Thyroid gland (tissue), 4 donors: ENCODE measurements around the gene PRLR. TPM values are rescaled to one million over a fixed set of nuclear protein-coding genes. Genes with fewer than 3 reads are reported as not detected.

Experiments used
- DNase-seq, 2 donors: peaks; one replicate each; pipeline ENCODE4 v3.0.0-alpha.2; 2019
- H3K27ac ChIP-seq, 3 donors: fragments of 200-600 bp; sonication (generic); 1 replicate in 2 of 3; 2 replicates in 1 of 3; pipeline ENCODE4 v1.5.1; 2016 to 2019; ENCODE audit warnings: mild to moderate bottlenecking in 1 of 3, moderate library complexity in 1 of 3
- H3K27me3 ChIP-seq: fragments of 200-600 bp; sonication (generic); one replicate; pipeline ENCODE4 v1.5.1; 2019
- H3K36me3 ChIP-seq, 2 donors: fragments of 200-600 bp; sonication (generic); one replicate each; pipeline ENCODE4 v1.5.1; 2016 to 2019
- H3K4me1 ChIP-seq, 2 donors: fragments of 200-600 bp; sonication (generic); one replicate each; pipeline ENCODE4 v1.5.1; 2017 to 2019
- H3K4me3 ChIP-seq, 3 donors: fragments of 200-600 bp; sonication (generic); replicated peaks in 1 of 3; 1 replicate in 2 of 3; 2 replicates in 1 of 3; pipeline ENCODE4 v1.5.1; 2016; ENCODE audit warnings: mild to moderate bottlenecking in 1 of 3
- H3K9me3 ChIP-seq: fragments of 200-600 bp; sonication (generic); one replicate; pipeline ENCODE4 v1.5.1; 2017
- CTCF ChIP-seq, 6 experiments: fragments of 200-600 bp in 3 of 6; fragments of 450-650 bp in 3 of 6; sonication (generic) in 3 of 6; IDR thresholded peaks; one replicate each; pipeline ENCODE4 v1.5.1; 2016 to 2019; ENCODE audit warnings: antibody characterized with exemption in 6 of 6, mild to moderate bottlenecking in 2 of 6, inconsistent platforms in 1 of 6, moderate library complexity in 1 of 6
- POLR2A ChIP-seq, 2 donors: fragments of 450-650 bp; IDR thresholded peaks; one replicate each; pipeline ENCODE4 v1.6.1; 2017; ENCODE audit warnings: antibody characterized with exemption in 2 of 2, mild to moderate bottlenecking in 2 of 2, moderate library complexity in 1 of 2
- WGBS, 2 donors: methylation state at CpG; one replicate each; pipeline ENCODE4 v1.1.5; 2017; 5-methylcytosine and 5-hydroxymethylcytosine counted together
- intact Hi-C: fragments of 100-400 bp; cut with DNase I; formaldehyde crosslinking; loops from one replicate; pipeline ENCODE4 v1.15.1; 2023
- total RNA-seq, 4 donors: library from RNA; depleted of rRNA; stranded (reverse); fragments of >200 nt; gene quantifications; one replicate each; pipeline ENCODE4 v1.2.3, GENCODE V29; 2016

The PRLR gene
- total RNA-seq, 4 donors from 2014 or later = 0.20 to 1.7 (median 0.22) TPM; not detected in 1

DNA sequence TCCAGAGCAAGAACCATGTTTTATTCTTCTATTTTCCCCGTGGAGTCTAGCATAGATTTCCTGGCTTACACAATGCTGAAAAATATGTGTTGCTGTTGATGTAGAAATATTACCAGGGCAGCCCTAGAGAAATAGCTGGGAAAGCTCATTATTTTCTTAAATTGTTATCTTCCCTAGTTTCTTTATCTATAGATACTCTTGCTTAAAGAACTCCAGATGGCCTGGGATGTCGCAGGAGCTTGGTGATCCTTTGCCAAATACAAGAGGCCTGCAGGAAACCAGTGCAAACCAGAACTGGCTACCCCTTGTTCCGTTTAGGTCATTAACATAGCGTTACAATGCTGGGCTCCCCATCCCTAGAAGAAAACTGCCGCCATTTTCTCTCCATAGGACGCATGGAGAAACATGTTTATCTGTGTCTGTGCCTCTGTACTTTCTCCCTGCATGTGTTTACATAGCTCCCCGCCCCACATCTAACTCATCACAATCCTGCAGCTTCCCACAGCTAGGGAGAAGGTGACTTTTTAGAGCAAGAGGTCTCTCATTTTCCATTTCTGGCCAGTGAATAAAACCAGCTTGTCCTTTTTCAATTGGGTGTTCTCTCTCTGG is 6.4 kb downstream of the PRLR start:
- no peaks in the 10 kb centered on the region for H3K4me1 ChIP-seq
- no peak overlapping the region for H3K27ac ChIP-seq
- intact Hi-C loops = no loop called here
- 76 to 77% methylated on average over 7 of the region's 7 CpGs for WGBS, 2 donors
- no peak for TF ChIP-seq POLR2A (IDR thresholded peaks at IDR 0.05)
- no peak for TF ChIP-seq CTCF (IDR thresholded peaks at IDR 0.05)
- H3K36me3 ChIP-seq = no peaks in the 10 kb centered on the region
- H3K9me3 ChIP-seq = no peaks in the 10 kb centered on the region
- no peaks in the 10 kb centered on the region for H3K27me3 ChIP-seq
- DNase-seq = no peak
- H3K4me3 ChIP-seq = no peak overlapping the region

DNA sequence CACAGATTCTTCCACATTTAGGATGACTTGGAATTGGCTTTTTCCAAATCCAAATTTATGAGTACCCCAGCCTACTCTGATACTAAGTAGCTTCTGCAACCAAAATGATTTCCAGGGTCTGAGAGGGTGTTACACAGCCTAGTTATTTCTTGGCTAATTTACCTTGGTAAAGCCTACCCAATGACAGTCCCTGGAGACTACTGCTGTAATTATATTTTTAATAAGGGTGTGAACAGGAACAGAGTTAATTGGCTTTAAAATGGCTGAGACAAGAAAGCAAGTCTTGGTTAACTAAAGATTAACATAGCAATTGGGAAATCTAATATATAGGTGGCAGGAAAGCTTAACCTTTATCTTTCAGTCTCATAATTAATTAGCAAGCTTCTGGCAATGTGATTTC is 9.3 kb downstream of the PRLR start:
- H3K27ac ChIP-seq = no peak overlapping the region
- no peak for DNase-seq
- H3K4me3 ChIP-seq = no peak overlapping the region
- no peaks in the 10 kb centered on the region for H3K4me1 ChIP-seq
- H3K27me3 ChIP-seq = no peaks in the 10 kb centered on the region
- TF ChIP-seq POLR2A (IDR thresholded peaks at IDR 0.05) (no peak), CTCF (IDR thresholded peaks at IDR 0.05) (no peak)
- intact Hi-C loops = no loop called here
- no peaks in the 10 kb centered on the region for H3K9me3 ChIP-seq
- H3K36me3 ChIP-seq = no peaks in the 10 kb centered on the region

DNA sequence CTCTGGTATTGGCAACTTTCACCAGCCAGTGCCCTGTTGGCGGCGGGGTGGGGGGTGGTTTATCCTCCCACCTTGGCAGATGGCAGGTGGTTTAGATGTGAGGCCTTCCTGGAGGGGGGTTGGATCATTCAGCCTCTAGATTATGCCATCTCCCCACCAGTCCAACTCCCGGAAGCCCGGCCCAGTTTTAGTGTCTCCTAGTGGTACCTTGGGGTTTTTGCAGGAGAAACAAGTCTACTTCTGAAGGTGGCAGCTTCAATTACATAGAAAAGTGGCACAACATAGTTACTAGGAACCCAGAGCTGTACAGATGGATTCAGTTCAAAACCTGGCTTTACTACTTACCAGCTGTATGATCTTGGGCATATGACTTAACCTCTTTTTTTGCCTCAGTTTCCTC is 11.3 kb downstream of the PRLR start:
- intact Hi-C loops = no loop called here
- H3K4me1 ChIP-seq = no peaks in the 10 kb centered on the region
- H3K9me3 ChIP-seq = no peaks in the 10 kb centered on the region
- H3K27ac ChIP-seq = no peak overlapping the region
- no peaks in the 10 kb centered on the region for H3K36me3 ChIP-seq
- no peaks in the 10 kb centered on the region for H3K27me3 ChIP-seq
- TF ChIP-seq POLR2A (IDR thresholded peaks at IDR 0.05) = no peak
- TF ChIP-seq CTCF (IDR thresholded peaks at IDR 0.05) = no peak
- DNase-seq = no peak
- H3K4me3 ChIP-seq = no peak overlapping the region
- WGBS, 2 donors = 91 to 96% methylated on average over 4 of the region's 4 CpGs

DNA sequence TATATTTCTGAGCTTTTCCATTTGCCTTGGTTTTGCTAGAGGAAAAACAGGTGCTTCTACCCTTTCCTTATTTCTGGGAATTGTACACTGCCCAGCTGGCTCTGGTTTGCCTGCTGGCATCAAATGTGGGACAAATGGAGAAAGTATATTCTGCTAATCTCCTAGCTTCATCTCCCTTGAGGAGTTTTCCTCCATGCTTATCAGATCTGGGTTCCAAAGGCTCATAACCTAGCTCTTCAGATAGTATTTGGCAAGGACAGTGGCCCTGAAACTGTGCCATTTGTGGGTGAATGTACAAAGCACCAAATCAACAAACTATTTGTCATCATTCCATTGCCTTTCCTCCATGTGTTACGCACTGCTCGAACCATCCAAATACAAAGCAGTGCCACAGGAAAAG is 16.2 kb downstream of the PRLR start:
- Histone ChIP-seq H3K27me3 (no peaks in the 10 kb centered on the region), H3K9me3 (no peaks in the 10 kb centered on the region), H3K4me1 (no peaks in the 10 kb centered on the region), H3K4me3 (no peak overlapping the region), H3K27ac (no peak overlapping the region), H3K36me3 (no peaks in the 10 kb centered on the region)
- DNase-seq = no peak
- WGBS, 2 donors = 85 to 95% methylated on average over 2 of the region's 2 CpGs
- TF ChIP-seq POLR2A (IDR thresholded peaks at IDR 0.05) (no peak), CTCF (IDR thresholded peaks at IDR 0.05) (no peak)
- intact Hi-C loops = no loop called here

- no peak for DNase-seq
- Histone ChIP-seq H3K9me3 (no peaks in the 10 kb centered on the region), H3K4me1 (no peaks in the 10 kb centered on the region), H3K4me3 (no peak overlapping the region), H3K27me3 (no peaks in the 10 kb centered on the region), H3K27ac (no peak overlapping the region), H3K36me3 (no peaks in the 10 kb centered on the region)
- intact Hi-C loops = no loop called here
- no peak for TF ChIP-seq CTCF (IDR thresholded peaks at IDR 0.05)
- no peak for TF ChIP-seq POLR2A (IDR thresholded peaks at IDR 0.05)
- WGBS, 2 donors = 91 to 93% methylated on average over 3 of the region's 3 CpGs
Observed at GRCh38 chr5:35213608-35214007, 16.7 kb downstream of the PRLR start.
